ENCODE data around the gene KAT2A.

The KAT2A gene

GRCh38 chr17:42090964-42091790 is 30.0 kb downstream of the KAT2A start:
- Histone ChIP-seq H3K23ac (ENCODE audit: low read length) (no peak overlapping the region), H3K18ac (ENCODE audit: low read length) (no peak overlapping the region), H2BK5ac (ENCODE audit: low read length) (no peak overlapping the region), H2BK120ac (ENCODE audit: low read depth, low read length) (no peak overlapping the region), H3K4ac (ENCODE audit: low read depth, low read length) (no peak overlapping the region), H3K79me1 (ENCODE audit: low read length) (no peaks in the 10 kb centered on the region), H4K5ac (ENCODE audit: low read length) (no peak overlapping the region), H2AK5ac (ENCODE audit: low read length) (no peak overlapping the region), H3K4me2 (ENCODE audit: low read length) (no peak overlapping the region), H2BK15ac (replicated peaks; ENCODE audit: low read depth) (no peak overlapping the region), H3K36me3 (ENCODE audit: control insufficient read depth, insufficient read depth, low read length) (no peaks in the 10 kb centered on the region), H3K79me2 (ENCODE audit: control insufficient read depth, insufficient read depth, low read length) (no peaks in the 10 kb centered on the region), H3K27me3 (ENCODE audit: insufficient read depth, low read length, poor library complexity) (no peaks in the 10 kb centered on the region), H3K9ac (ENCODE audit: low read length) (no peak overlapping the region), H3K4me1 (ENCODE audit: control insufficient read depth, low read depth, low read length) (no peaks in the 10 kb centered on the region), H3K27ac (ENCODE audit: low read depth, low read length) (no peak overlapping the region), H3K56ac (ENCODE audit: low read length) (no peak overlapping the region), H4K8ac (ENCODE audit: low read depth, low read length) (no peak overlapping the region), H3K4me3 (ENCODE audit: low read length) (no peak overlapping the region)
- DNase-seq, result no peak
- no CpG with 5 or more reads among the region's 8 CpGs for WGBS (ENCODE audit: extremely low coverage, insufficient coverage, low lambda C conversion rate)

DNA sequence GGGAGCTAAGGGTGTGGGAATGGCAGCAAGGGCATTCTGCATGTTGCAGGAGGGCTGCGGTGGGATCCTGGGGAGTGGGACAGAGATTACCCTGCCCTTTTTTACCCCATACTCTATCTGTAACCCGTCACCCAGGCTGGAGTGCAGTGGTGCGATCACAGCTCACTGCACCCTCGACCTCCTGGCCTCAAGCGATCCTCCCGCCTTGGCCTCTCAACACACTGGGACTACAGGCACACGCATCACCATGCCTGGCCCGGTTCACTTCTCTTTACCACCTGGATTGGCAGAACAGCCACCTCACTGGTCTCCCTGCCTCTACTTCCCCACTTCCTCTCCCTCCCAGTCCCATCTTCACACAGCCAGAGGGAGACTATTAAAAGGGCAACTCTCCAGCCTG is 32.4 kb downstream of the KAT2A start:
- H4K8ac ChIP-seq (ENCODE audit: low read depth, low read length), result no peak overlapping the region
- H2BK120ac ChIP-seq (ENCODE audit: low read depth, low read length), result no peak overlapping the region
- H3K4me1 ChIP-seq (ENCODE audit: control insufficient read depth, low read depth, low read length), result no peaks in the 10 kb centered on the region
- H2BK5ac ChIP-seq (ENCODE audit: low read length), result no peak overlapping the region
- no peaks in the 10 kb centered on the region for H3K36me3 ChIP-seq (ENCODE audit: control insufficient read depth, insufficient read depth, low read length)
- H2AK5ac ChIP-seq (ENCODE audit: low read length), result no peak overlapping the region
- no peaks in the 10 kb centered on the region for H3K27me3 ChIP-seq (ENCODE audit: insufficient read depth, low read length, poor library complexity)
- H3K79me1 ChIP-seq (ENCODE audit: low read length), result no peaks in the 10 kb centered on the region
- H3K4ac ChIP-seq (ENCODE audit: low read depth, low read length), result no peak overlapping the region
- H3K18ac ChIP-seq (ENCODE audit: low read length), result no peak overlapping the region
- WGBS (ENCODE audit: extremely low coverage, insufficient coverage, low lambda C conversion rate), result no CpG with 5 or more reads among the region's 8 CpGs
- no peak overlapping the region for H3K9ac ChIP-seq (ENCODE audit: low read length)
- H3K23ac ChIP-seq (ENCODE audit: low read length), result no peak overlapping the region
- H2BK15ac ChIP-seq (replicated peaks; ENCODE audit: low read depth), result no peak overlapping the region
- H3K4me2 ChIP-seq (ENCODE audit: low read length), result no peak overlapping the region
- no peak overlapping the region for H3K4me3 ChIP-seq (ENCODE audit: low read length)
- no peak for DNase-seq
- no peaks in the 10 kb centered on the region for H3K79me2 ChIP-seq (ENCODE audit: control insufficient read depth, insufficient read depth, low read length)
- no peak overlapping the region for H3K27ac ChIP-seq (ENCODE audit: low read depth, low read length)
- H4K5ac ChIP-seq (ENCODE audit: low read length), result no peak overlapping the region
- no peak overlapping the region for H3K56ac ChIP-seq (ENCODE audit: low read length)

GRCh38 chr17:42087736-42088705 is 33.1 kb downstream of the KAT2A start:
- Histone ChIP-seq H2AK5ac (ENCODE audit: low read length) (no peak overlapping the region), H3K79me1 (ENCODE audit: low read length) (no peaks in the 10 kb centered on the region), H4K5ac (ENCODE audit: low read length) (no peak overlapping the region), H3K79me2 (ENCODE audit: control insufficient read depth, insufficient read depth, low read length) (no peaks in the 10 kb centered on the region), H3K56ac (ENCODE audit: low read length) (no peak overlapping the region), H3K4ac (ENCODE audit: low read depth, low read length) (no peak overlapping the region), H3K27me3 (ENCODE audit: insufficient read depth, low read length, poor library complexity) (no peaks in the 10 kb centered on the region), H2BK120ac (ENCODE audit: low read depth, low read length) (no peak overlapping the region), H3K4me1 (ENCODE audit: control insufficient read depth, low read depth, low read length) (no peaks in the 10 kb centered on the region), H3K27ac (ENCODE audit: low read depth, low read length) (no peak overlapping the region), H2BK15ac (replicated peaks; ENCODE audit: low read depth) (no peak overlapping the region), H3K4me3 (ENCODE audit: low read length) (no peak overlapping the region), H3K4me2 (ENCODE audit: low read length) (no peak overlapping the region), H4K8ac (ENCODE audit: low read depth, low read length) (no peak overlapping the region), H3K18ac (ENCODE audit: low read length) (no peak overlapping the region), H2BK5ac (ENCODE audit: low read length) (no peak overlapping the region), H3K36me3 (ENCODE audit: control insufficient read depth, insufficient read depth, low read length) (no peaks in the 10 kb centered on the region), H3K9ac (ENCODE audit: low read length) (no peak overlapping the region), H3K23ac (ENCODE audit: low read length) (no peak overlapping the region)
- DNase-seq, result no peak
- no CpG with 5 or more reads among the region's 20 CpGs for WGBS (ENCODE audit: extremely low coverage, insufficient coverage, low lambda C conversion rate)

- DNase-seq, result no peak
- no peak overlapping the region for H3K18ac ChIP-seq (ENCODE audit: low read length)
- no peak overlapping the region for H4K8ac ChIP-seq (ENCODE audit: low read depth, low read length)
- no peaks in the 10 kb centered on the region for H3K79me2 ChIP-seq (ENCODE audit: control insufficient read depth, insufficient read depth, low read length)
- no peak overlapping the region for H4K5ac ChIP-seq (ENCODE audit: low read length)
- no peaks in the 10 kb centered on the region for H3K36me3 ChIP-seq (ENCODE audit: control insufficient read depth, insufficient read depth, low read length)
- H2BK15ac ChIP-seq (replicated peaks; ENCODE audit: low read depth), result no peak overlapping the region
- no peak overlapping the region for H2AK5ac ChIP-seq (ENCODE audit: low read length)
- WGBS (ENCODE audit: extremely low coverage, insufficient coverage, low lambda C conversion rate), result no CpG with 5 or more reads among the region's 7 CpGs
- H2BK120ac ChIP-seq (ENCODE audit: low read depth, low read length), result no peak overlapping the region
- H3K4me3 ChIP-seq (ENCODE audit: low read length), result no peak overlapping the region
- no peak overlapping the region for H3K23ac ChIP-seq (ENCODE audit: low read length)
- no peak overlapping the region for H3K9ac ChIP-seq (ENCODE audit: low read length)
- no peak overlapping the region for H3K56ac ChIP-seq (ENCODE audit: low read length)
- H3K79me1 ChIP-seq (ENCODE audit: low read length), result no peaks in the 10 kb centered on the region
- H3K27me3 ChIP-seq (ENCODE audit: insufficient read depth, low read length, poor library complexity), result no peaks in the 10 kb centered on the region
- H3K4me1 ChIP-seq (ENCODE audit: control insufficient read depth, low read depth, low read length), result no peaks in the 10 kb centered on the region
- H2BK5ac ChIP-seq (ENCODE audit: low read length), result no peak overlapping the region
- no peak overlapping the region for H3K27ac ChIP-seq (ENCODE audit: low read depth, low read length)
- H3K4me2 ChIP-seq (ENCODE audit: low read length), result no peak overlapping the region
- no peak overlapping the region for H3K4ac ChIP-seq (ENCODE audit: low read depth, low read length)
Observed at GRCh38 chr17:42087042-42087701, 34.0 kb downstream of the KAT2A start.

GRCh38 chr17:42081516-42082129 is 39.5 kb downstream of the KAT2A start:
- Histone ChIP-seq H3K4me2 (ENCODE audit: low read length) (no peak overlapping the region), H3K18ac (ENCODE audit: low read length) (no peak overlapping the region), H4K5ac (ENCODE audit: low read length) (no peak overlapping the region), H3K56ac (ENCODE audit: low read length) (no peak overlapping the region), H2BK15ac (replicated peaks; ENCODE audit: low read depth) (no peak overlapping the region), H2BK5ac (ENCODE audit: low read length) (no peak overlapping the region), H4K8ac (ENCODE audit: low read depth, low read length) (no peak overlapping the region), H3K4me1 (ENCODE audit: control insufficient read depth, low read depth, low read length) (no peaks in the 10 kb centered on the region), H3K23ac (ENCODE audit: low read length) (no peak overlapping the region), H3K4ac (ENCODE audit: low read depth, low read length) (no peak overlapping the region), H2BK120ac (ENCODE audit: low read depth, low read length) (no peak overlapping the region), H3K79me1 (ENCODE audit: low read length) (no peaks in the 10 kb centered on the region), H3K79me2 (ENCODE audit: control insufficient read depth, insufficient read depth, low read length) (no peaks in the 10 kb centered on the region), H2AK5ac (ENCODE audit: low read length) (no peak overlapping the region), H3K9ac (ENCODE audit: low read length) (no peak overlapping the region), H3K4me3 (ENCODE audit: low read length) (no peak overlapping the region), H3K27me3 (ENCODE audit: insufficient read depth, low read length, poor library complexity) (no peaks in the 10 kb centered on the region), H3K27ac (ENCODE audit: low read depth, low read length) (no peak overlapping the region), H3K36me3 (ENCODE audit: control insufficient read depth, insufficient read depth, low read length) (no peaks in the 10 kb centered on the region)
- WGBS (ENCODE audit: extremely low coverage, insufficient coverage, low lambda C conversion rate), result no CpG with 5 or more reads among the region's 9 CpGs
- DNase-seq, result no peak
